Prostate gland (tissue), 2 donors: ENCODE measurements around the gene MT1H.

Experiments used
- POLR2A ChIP-seq: fragments of 450-650 bp; IDR thresholded peaks from one replicate; pipeline ENCODE4 v1.6.1; 2016; ENCODE audit warnings: antibody characterized with exemption, mild to moderate bottlenecking
- POLR2AphosphoS5 ChIP-seq: sonication (generic); formaldehyde crosslinking; IDR thresholded peaks from one replicate; pipeline ENCODE4 v1.6.1; 2017; ENCODE audit warnings: antibody characterized with exemption
- TF ChIP-seq, protein P1 (sequence below), 4 experiments: fragments of 200-600 bp in 2 of 4; fragments of 450-650 bp in 2 of 4; sonication (generic) in 2 of 4; IDR thresholded peaks; 1 replicate in 3 of 4; 2 replicates in 1 of 4; pipeline ENCODE4 v1.5.1; 2016 to 2019; ENCODE audit warnings: antibody characterized with exemption in 4 of 4, mild to moderate bottlenecking in 2 of 4, moderate library complexity in 2 of 4

DNA sequence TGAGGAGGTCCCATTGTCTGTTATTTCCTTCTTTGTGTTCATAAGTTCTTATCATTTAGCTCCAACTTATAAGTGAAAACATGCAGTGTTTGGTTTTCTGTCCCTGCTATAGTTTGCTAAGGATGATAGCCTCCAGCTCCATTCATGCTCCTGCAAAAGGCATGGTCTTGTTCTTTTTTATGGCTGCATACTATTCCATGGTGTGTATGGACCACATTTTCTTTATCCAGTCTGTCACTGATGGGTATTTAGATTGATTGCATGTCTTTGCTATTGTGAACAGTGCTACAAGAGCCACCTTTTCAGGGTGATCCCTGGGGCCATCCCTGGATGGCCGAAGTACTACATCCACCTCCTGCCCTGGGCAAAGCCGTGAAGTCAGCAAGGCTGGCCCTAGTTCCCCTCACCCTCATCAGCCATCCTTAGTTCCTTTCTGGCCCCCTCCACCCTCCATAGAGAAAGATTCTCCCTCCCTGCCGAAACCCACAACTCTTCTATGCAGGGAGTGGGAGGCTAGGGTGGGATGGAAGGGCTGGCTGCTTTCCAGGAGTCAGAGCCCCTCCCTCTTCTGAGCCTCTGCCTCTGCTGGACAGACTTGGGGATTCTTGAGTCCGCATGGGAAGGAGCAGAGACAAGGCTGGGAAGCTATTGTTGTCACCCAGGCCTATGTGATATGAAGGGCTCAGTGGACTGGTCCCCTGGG is 21.0 kb downstream of the MT1H start:
- TF ChIP-seq, protein P1, sequence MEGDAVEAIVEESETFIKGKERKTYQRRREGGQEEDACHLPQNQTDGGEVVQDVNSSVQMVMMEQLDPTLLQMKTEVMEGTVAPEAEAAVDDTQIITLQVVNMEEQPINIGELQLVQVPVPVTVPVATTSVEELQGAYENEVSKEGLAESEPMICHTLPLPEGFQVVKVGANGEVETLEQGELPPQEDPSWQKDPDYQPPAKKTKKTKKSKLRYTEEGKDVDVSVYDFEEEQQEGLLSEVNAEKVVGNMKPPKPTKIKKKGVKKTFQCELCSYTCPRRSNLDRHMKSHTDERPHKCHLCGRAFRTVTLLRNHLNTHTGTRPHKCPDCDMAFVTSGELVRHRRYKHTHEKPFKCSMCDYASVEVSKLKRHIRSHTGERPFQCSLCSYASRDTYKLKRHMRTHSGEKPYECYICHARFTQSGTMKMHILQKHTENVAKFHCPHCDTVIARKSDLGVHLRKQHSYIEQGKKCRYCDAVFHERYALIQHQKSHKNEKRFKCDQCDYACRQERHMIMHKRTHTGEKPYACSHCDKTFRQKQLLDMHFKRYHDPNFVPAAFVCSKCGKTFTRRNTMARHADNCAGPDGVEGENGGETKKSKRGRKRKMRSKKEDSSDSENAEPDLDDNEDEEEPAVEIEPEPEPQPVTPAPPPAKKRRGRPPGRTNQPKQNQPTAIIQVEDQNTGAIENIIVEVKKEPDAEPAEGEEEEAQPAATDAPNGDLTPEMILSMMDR (IDR thresholded peaks at IDR 0.05) = no peak
- no peak for TF ChIP-seq POLR2A
- TF ChIP-seq POLR2AphosphoS5 = no peak
